DMS114 treated with DMSO at 0.1 percent for 48 hours (cell line): ENCODE measurements around the gene CHMP1B.
A peak's percentile ranks its signal among the peaks of the same experiment; 100 is the strongest.

Experiments
- DNase-seq: peaks from one replicate; lab custom pipeline; 2025; ENCODE audit not compliant: unreplicated experiment; lab: John Stamatoyannopoulos, UW

The CHMP1B gene, protein sequence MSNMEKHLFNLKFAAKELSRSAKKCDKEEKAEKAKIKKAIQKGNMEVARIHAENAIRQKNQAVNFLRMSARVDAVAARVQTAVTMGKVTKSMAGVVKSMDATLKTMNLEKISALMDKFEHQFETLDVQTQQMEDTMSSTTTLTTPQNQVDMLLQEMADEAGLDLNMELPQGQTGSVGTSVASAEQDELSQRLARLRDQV

DNA sequence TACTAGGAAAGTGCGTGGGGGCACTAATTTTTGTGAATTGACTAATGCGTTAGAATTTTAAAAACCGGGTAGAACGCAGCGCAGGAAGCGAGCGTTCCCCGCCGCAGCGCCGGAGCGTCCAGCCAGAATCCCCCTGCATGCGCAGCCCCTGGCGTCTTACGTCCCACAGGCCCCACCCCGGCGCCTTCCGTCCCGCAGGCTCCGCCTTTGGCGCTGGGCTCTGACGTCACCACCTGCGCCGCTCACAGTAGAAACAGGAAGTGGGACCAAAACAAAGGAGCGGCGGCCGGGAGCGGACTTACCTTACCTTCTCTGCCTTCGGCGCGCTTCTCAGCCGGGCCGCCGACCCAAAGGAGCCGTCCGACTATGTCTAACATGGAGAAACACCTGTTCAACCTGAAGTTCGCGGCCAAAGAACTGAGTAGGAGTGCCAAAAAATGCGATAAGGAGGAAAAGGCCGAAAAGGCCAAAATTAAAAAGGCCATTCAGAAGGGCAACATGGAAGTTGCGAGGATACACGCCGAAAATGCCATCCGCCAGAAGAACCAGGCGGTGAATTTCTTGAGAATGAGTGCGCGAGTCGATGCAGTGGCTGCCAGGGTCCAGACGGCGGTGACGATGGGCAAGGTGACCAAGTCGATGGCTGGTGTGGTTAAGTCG, at the start of gene CHMP1B:
CHMP1B (plus strand) TSS at position 268 of the 660 bp plus-strand sequence; CDS start at position 367, 99 bp downstream.
- DNase-seq = peak; percentile 88

DNA sequence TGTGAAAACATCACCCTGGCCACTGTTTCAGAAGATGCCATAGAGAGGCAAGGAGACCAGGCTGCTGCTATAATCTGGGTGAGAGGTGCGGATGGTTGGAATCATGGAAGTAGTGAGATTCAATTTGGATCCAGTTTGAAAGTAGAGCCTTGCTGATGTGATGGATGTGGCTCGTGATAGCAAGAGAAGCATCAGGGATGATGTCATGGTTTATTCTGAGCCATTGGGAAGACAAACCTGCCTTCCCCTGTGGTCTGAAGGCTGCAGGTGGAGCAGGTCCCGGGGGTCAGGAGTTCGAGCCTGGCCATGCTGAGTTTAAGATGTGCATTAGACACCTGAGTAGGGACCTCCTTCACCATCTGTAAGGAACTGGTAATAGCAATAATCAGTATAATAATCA, 49.6 kb upstream of the CHMP1B start:
- DNase-seq = no peak

DNA sequence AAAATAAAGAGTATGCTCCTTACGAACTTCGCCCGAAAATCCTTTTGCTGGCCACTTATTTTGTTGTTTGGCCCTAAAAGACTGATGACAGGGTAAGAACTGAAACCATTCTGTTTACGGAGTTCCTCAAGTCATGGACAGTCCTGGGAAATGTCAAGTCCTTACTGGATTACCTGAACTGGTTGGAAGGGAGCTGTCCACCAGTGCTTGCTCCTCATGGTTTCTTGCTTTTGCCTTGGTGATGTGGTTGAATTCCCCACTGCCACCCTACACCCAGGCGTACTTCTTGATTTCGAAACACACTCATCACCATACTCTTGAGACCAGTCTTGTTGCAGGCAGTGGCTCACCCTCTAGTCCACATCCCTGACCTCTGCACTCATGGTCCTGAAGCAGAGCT, 49.1 kb upstream of the CHMP1B start:
- no peak for DNase-seq

DNA sequence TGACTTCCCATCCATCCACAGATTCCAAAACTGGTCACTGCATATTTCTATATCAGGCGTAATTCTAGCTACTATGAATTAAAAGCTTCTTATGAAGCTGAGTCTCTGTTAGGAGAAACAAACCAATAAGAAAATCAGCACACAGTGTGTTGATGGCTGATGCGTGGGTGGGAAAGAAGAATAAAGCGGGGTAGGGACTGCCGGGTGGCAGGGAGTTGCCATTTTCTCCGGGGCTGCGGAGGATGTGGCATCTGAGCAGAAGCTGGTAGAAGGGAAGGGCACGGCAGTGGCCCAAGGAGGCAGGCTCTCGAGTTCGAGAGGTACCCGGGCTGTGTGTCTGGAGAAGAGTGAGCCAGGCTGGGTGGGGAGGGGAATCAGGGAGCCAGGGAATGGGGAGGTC, 48.6 kb upstream of the CHMP1B start:
- DNase-seq = no peak

DNA sequence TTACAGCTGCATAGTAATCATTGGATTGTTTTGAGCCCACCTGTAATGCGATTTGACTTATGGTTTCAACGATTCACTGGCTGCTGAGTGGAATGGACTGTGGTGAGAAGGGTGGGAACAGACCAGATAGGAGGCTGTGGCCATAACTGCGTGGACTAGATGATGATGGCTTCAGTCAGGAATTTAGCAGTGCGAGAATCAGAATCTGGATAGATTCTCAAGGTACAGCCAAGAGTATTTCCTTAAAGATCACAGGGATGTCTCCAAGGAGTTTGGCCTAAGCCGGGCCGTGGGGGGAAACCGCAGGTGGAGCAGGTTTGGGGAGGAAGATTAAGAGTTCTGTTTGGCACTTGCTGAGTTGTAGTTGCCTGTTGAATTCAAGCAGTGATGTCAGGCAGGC, 44.0 kb upstream of the CHMP1B start:
- DNase-seq = no peak

DNA sequence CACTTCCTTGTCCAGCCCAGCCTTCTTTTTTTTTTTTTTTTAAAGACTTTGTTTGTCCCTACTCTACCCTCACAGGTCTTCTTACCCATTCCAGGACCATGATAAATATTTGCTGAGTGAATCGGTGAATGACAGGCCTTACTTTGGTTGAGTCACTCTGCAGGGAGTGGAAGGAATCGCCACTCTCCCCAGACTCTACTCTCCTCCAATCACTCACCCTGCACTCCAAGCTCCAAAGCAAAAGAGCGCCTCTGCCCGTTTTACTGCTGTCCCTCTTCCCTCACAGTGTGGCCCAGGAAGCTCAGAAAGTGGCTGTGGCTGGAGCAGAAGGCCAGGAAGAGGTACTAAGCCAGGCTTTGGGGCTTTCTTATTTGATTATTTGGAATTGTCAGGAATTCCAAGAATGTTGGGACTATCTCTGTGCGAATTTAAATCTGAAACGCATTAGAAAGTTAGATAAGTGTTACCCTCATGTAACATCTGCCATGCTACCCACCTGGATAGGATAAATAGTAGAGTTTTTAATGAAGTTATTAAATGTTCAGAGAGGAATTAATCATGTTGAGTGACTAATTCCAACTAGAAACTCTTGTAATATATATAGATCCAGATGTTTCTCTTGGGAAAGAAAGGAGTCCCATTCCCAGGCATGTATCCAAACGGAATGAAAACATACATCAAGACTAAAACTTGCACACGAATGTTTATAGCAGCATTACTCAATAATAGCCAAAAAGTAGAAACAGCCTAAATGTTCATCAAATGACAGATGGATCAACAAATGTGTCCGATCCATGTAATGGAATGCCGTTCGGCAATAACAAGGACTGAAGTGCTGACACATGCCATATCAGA, 43.0 kb upstream of the CHMP1B start:
- no peak for DNase-seq

DNA sequence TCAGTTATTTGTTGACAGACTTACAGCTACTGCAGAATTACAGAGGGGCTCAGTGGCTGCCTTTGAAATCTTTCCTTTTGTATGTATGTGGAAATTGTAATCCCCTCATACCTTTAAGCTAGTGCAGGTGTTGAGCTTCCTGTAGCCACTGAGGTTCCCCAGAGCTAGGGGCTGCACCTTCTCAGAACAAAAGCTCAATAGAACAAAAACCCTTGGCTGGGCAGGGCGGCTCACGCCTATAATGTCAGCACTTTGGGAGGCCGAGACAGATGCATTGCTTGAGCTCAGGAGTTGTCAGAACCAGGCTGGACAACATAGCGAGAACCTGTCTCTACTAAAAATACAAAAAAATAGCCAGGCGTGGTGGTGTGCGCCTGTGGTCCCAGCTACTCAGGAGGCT, 41.3 kb upstream of the CHMP1B start:
- no peak for DNase-seq

DNA sequence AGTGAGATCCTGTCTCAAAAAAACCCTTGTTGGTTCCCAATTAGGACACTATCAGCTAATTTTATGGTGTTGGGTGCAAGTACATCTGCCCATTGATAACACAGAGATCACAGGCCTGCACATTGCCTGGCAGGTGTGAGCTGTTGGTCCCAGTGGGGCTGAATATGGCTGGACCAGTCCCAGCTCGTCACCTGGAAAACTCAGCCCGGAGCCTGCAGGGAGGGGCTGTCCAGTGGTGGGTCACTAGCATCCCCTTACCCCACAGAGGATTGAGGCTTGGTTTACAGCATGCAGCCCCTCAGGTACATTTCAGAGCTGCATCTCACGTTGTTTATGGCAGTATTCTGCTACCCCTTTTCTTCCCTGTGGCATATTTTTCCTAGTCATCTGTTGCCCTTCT, 40.8 kb upstream of the CHMP1B start:
- no peak for DNase-seq

DNA sequence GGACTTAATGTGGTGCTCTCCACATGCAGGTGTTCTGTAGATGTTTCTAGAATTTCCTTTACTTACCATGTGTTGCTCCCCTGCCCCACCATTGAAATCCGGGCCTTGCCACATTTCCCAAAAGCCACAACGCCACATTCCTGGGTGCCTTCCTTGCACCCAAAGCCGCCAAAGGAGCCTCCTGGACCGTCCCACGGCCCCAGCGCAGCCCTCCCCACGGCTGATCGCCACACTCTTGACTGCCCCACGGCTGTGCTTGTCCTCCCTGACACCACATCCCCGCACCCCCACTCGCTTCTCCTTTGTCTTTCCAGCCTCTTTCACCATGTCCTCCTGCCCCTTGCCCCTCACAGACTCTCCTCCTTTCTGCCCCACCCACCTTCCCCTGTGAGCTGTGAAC, 40.2 kb upstream of the CHMP1B start:
- no peak for DNase-seq

DNA sequence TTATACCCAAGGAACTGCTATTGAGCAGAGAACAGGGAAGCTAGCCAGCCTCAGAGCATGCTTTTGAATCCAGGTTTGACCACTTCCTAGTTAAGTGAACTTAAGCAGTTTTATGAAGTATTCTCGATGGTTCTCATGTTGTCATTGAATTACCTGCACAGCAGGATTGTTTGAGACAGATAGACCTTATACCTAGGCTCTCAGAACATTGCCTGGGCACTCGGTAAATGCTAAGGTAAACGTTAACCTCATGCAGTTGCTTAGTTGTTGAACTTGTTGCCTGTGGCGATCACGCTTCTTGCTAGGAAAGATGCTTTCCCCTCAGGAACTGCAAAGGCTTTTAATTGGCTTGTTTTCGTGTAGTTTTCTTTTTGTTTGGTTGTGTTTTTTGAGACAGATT, 34.0 kb upstream of the CHMP1B start:
- no peak for DNase-seq

DNA sequence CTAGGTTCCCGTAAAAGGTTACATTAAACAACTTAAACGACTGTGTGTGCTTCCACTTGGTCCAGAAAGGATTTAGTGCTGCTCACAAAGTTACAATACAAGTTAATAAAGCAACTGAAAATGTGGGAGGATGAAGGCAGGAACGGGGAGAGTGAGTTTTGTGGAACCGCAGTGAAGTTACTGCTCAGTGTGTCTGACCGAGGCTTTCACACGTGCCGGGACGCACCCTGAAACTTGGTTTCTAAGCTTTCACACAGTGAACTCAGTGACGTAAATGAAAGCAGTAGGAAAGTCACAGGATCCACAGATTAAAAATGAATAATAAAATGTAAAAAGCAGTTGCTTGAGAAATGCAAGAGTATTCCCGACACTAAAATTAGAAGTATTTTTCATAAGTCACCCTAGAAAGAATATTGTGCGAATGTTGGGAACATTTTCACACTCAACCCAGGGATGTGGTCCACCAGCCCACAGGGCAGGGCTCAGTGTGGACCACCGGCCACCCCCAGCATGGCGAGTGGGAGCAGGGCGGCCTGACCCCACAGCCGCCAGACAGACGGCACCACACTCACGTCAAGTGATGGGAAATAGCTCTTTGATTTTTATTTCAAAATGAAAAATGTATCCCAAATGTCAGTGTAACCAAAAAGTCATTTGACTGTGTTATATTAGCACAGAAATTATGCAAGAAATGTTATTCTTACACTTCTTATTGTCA, 32.6 kb upstream of the CHMP1B start:
- no peak for DNase-seq

DNA sequence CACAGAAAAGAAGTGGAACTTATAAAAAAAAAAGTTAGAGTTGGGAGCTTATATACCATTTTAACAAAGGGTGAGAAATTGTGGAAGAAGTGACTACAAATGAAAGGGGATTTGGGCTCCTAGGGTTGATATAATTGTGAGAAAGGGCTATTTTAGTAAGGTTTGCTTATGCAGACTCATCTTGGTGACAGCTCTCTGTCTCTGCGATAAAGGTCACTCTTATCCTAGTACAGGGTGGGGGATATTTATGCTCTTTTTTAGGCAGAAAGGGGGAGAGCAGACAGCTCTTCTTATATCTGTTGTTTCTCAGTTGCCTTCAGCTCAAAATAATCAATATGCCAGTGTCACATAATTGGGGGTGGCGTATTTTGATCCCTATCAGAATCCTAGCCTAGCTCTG, 31.3 kb upstream of the CHMP1B start:
- no peak for DNase-seq

DNA sequence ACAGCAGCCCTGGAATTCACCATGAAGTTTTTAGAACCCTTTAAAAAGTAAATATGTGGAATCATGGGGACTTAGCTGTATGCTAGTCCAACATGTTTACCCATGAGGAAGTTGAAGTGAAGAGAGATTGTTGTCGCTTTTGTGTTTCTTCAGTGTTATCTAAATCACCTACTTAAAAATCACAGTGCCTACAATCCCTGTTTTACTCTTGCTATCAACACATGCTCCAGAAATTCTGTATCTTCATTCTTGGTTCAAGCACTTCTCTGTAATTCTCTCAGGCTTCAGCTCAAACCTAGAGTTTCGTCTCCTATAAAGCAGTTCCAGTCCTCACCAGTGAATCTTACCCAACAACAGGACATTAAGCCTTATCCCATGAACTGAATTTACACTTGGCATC, 30.5 kb upstream of the CHMP1B start:
- DNase-seq = no peak

DNA sequence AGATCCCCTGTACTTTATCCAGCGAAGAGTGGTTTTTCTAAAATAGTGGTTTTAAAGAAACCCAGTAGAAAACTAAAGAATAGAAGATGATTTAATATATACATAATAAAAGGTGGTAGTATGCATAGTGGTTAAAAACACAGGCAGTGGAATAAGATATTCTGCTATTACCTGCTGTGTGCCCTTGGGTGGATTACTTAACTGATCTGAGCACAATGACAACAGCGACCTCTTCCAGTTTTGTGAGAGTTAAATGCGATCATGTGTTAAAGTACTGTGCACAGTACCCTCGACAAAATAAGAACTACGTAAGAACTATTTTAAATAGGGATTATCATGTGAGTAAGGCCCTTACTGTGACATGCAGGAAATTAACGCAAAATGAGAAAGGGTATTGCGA, 30.0 kb upstream of the CHMP1B start:
- DNase-seq = no peak

DNA sequence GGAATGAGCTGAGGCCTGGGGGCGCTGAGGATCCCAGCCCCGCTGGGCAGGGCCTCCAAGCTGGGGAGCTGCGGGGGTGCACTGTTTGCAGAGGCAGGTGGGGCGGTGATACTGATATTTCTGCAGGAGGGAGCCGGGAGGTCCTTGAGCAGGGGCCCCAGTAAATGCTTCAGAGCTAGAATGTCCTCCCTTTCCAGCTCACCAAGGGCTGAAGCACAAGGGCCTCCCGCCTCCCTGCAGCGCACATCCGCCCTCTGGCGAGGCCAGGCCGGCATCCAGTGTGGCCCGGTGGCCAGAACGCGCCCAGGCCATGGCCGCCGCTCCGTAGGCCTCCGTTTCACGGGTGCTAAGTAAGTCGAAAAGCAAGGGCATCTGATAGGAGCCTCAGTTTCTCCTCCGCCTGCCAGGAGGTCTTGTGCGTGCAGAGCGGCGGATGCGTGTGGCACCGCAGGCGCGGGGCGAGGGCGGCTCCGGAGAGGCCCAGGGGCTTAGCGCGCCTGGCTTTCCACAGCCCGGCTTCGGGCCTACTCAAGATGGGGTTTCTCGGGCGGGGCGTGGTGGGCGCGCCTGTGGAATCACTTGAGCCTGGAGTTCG, 29.5 kb upstream of the CHMP1B start:
- DNase-seq = no peak

DNA sequence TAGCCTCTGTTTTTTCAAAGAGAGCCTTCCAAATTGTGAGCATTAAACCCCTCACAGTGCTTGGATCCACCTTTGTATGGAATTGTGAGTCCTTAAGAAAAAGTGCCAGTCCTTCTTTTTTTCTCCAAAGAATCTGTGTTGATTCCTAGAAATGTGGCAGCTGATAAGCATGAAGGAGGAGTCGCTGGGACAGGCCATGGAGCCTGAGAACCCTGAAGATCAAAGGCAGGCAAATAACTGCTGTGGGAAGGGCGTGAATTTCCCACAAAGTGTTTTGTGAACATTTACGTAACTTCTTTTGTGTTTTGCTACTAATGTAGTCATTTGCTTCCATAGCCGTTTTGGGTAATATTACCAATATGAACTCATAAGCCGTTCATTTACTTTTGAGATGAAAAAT, 27.7 kb upstream of the CHMP1B start:
- DNase-seq = no peak

DNA sequence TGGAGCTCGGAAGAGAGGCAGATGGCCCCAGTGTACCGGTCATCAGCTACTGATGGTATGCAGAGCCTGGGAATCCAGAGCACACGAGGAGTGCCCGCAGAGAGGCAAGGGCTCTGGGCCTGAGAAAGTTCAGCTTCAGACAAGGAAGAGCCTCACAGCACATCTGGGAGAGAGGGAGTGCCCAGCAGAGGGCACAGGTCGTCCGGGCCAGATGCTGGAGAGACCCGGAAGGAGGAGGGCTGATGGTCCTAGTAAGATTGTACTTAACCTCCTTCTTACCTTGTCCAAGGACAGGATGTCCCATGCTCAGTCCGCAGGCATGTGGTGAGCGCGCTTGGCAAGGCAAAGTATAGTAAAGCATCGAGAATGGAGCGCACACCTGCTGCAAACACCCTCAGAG, 24.4 kb upstream of the CHMP1B start:
- no peak for DNase-seq

DNA sequence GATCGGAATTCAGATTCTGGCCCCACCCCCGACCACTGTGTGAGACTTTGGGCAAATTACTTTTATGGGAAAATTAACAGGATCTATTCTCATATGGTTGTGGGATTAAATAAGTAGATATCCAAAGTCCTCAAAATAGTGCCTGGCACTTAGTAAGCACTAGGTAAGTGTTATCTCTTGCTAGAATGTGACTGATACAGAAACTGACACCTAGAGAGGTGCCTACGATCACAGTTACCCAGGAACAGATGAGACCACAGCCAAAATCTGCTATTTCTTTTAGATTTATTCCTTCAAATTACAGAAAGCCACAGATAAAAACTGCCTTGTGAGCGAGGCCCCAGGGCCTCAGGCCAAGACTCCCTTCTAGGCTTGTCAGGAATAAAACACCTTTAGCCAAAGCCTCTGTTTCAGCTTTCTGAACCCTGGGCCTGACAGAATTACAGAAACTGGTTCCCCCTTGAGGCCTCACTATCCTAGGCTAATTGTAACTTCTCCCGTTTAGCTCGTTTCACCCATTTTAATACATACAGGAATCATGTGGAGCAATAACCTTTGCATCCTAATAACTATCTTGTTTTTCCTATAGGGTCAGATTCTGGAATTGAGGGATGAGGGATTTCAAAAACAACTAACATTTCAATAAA, 22.3 kb upstream of the CHMP1B start:
- DNase-seq = no peak

DNA sequence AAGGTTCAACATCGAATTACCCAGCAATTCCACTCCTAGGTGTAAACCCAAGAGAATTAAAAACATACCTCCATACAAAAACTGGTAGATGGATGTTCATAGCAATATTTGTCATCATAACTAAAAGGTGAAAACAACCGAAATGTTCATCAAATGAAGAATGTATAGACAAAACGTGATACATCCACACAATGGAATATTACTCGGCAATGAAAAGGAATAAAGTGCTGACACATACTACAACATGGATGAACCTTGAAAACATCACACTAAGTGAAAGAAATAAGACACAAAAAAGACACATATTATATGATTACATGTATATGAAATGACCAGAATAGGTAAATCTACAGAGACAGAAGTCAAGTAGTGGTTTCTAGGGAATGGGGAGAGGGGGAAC, 20.6 kb upstream of the CHMP1B start:
- no peak for DNase-seq

DNA sequence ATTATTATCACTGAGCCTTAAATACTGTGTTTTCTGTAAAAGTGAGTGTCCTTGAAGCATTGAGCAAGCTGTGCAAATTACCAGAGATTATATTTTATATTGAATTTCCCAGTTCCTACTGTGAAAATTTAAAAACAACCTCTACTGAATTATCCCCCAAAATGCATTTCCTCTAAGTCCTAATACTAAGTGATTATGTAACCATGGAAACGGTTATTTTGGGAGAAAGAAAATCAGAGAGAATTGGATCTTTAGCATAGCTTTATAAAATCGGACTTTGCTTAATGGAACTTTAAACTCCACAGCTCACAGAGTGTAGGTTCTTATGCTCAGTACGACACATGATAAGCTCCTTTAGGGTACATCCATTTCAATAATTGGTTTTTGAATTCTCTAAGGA, 19.3 kb upstream of the CHMP1B start:
- DNase-seq = no peak

DNA sequence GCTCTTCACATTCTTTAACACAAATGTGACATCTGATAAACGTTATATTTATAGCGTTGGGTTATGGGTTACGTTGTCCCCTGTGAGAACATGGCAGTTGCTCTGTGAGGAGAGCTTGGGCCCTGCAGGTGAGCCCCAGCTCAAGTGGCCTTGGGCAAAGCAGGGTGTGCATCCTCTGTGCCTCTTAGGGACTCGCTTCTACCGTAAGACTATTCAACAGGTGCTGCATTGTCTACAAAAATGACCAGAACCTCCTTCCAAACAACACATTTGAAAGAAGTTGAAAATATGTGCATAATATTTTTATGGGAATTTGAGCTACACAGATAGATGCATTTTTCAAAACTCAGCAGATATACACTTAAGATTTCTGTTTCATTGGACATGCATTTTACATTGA, 16.4 kb upstream of the CHMP1B start:
- no peak for DNase-seq
